ENCODE data around the gene MC1R. TPM values are rescaled to one million over a fixed set of nuclear protein-coding genes. Genes with fewer than 3 reads are reported as not detected.

Gene MC1R
- total and polyA plus RNA-seq, 2 donors (not counting 1 experiment from before 2014, with no cell fraction given), result 2.9 to 4.3 TPM

- no peaks in the 10 kb centered on the region for H3K27me3 ChIP-seq (ENCODE audit: control insufficient read depth, insufficient read depth, low read length)
- no peaks in the 10 kb centered on the region for H3K79me2 ChIP-seq (ENCODE audit: control insufficient read depth, insufficient read depth, low read length)
- no peak overlapping the region for H3K4me2 ChIP-seq (ENCODE audit: extremely low read depth, insufficient read depth, low read length)
- peaks cover 41% of the 10 kb centered on the region for H3K36me3 ChIP-seq (ENCODE audit: control insufficient read depth, insufficient read depth, low read length)
- no peak overlapping the region for H3K4me3 ChIP-seq (replicated peaks in 1 of 4; ENCODE audit: control extremely low read depth in 1 of 4, insufficient read depth in 1 of 4, low read depth in 3 of 4, low read length in 4 of 4)
- no peaks in the 10 kb centered on the region for H3K9me3 ChIP-seq (ENCODE audit: control insufficient read depth, insufficient read depth, low read depth, low read length)
- H3K4me1 ChIP-seq (ENCODE audit: control insufficient read depth, extremely low read depth, insufficient read depth, low read length), result no peaks in the 10 kb centered on the region
- H3K9ac ChIP-seq (ENCODE audit: insufficient read depth, low read length), result no peak overlapping the region
- no peaks in the 10 kb centered on the region for H4K20me1 ChIP-seq (ENCODE audit: control insufficient read depth, extremely low read depth, insufficient read depth, low read length)
- no peak overlapping the region for H3K27ac ChIP-seq (ENCODE audit: insufficient read depth, low read length)
- DNase-seq (ENCODE audit: low read depth in 2 of 2), result no peak
- no peak overlapping the region for H2AFZ ChIP-seq (ENCODE audit: low read length)
- TF ChIP-seq EZH2 (IDR thresholded peaks at IDR 0.05; ENCODE audit: low read length, missing control alignments) (no peak), CTCF (conservative IDR thresholded peaks at IDR 0.05 in 1 of 2, IDR thresholded peaks at IDR 0.05 in 1 of 2; ENCODE audit: low read depth in 1 of 2, low read length in 2 of 2) (no peak)
Measured at GRCh38 chr16:89898201-89898967, 20.3 kb upstream of the MC1R start.

GRCh38 chr16:89899879-89900481 lies 18.7 kb upstream of the MC1R start:
- H3K36me3 ChIP-seq (ENCODE audit: control insufficient read depth, insufficient read depth, low read length), result peaks cover 43% of the 10 kb centered on the region
- no peaks in the 10 kb centered on the region for H3K9me3 ChIP-seq (ENCODE audit: control insufficient read depth, insufficient read depth, low read depth, low read length)

More at GRCh38 chr16:89899879-89900481, 18.7 kb upstream of the MC1R start:
- Histone ChIP-seq H3K4me3 (replicated peaks in 1 of 4; ENCODE audit: control extremely low read depth in 1 of 4, insufficient read depth in 1 of 4, low read depth in 3 of 4, low read length in 4 of 4) (no peak overlapping the region), H2AFZ (ENCODE audit: low read length) (no peak overlapping the region), H3K4me2 (ENCODE audit: extremely low read depth, insufficient read depth, low read length) (no peak overlapping the region), H3K27me3 (ENCODE audit: control insufficient read depth, insufficient read depth, low read length) (no peaks in the 10 kb centered on the region), H3K9ac (ENCODE audit: insufficient read depth, low read length) (peak overlapping the region; percentile 1), H3K79me2 (ENCODE audit: control insufficient read depth, insufficient read depth, low read length) (no peaks in the 10 kb centered on the region), H4K20me1 (ENCODE audit: control insufficient read depth, extremely low read depth, insufficient read depth, low read length) (no peaks in the 10 kb centered on the region), H3K4me1 (ENCODE audit: control insufficient read depth, extremely low read depth, insufficient read depth, low read length) (no peaks in the 10 kb centered on the region), H3K27ac (ENCODE audit: insufficient read depth, low read length) (no peak overlapping the region)
- DNase-seq (ENCODE audit: low read depth in 2 of 2), result no peak
- TF ChIP-seq CTCF (conservative IDR thresholded peaks at IDR 0.05 in 1 of 2, IDR thresholded peaks at IDR 0.05 in 1 of 2; ENCODE audit: low read depth in 1 of 2, low read length in 2 of 2) (no peak), EZH2 (IDR thresholded peaks at IDR 0.05; ENCODE audit: low read length, missing control alignments) (no peak)

All from fibroblast of lung (primary cell).